Muscle of arm (tissue), 12 donors: ENCODE data around the gene RSRC1. TPM values are rescaled to one million over a fixed set of nuclear protein-coding genes. Genes with fewer than 3 reads are reported as not detected.
"Not testable (repeated sequence)": the region's sequence is repeated elsewhere in the genome, so short reads cannot be mapped to it uniquely, and the experiment has no call there.

Source experiments
- DNase-seq: peaks from one replicate; pipeline ENCODE4 v3.0.0-alpha.2; 2013
- polyA plus RNA-seq, 12 donors: library from polyadenylated mRNA; unstranded; fragments of 120-200 nt; gene quantifications; one replicate each; pipeline ENCODE4 v1.2.1, GENCODE V29; 2013; ENCODE audit not compliant: insufficient read length in 12 of 12

The RSRC1 gene
- polyA plus RNA-seq, 12 donors: 20.7 to 44.9 (median 23.7) TPM; not detected in 1

DNA sequence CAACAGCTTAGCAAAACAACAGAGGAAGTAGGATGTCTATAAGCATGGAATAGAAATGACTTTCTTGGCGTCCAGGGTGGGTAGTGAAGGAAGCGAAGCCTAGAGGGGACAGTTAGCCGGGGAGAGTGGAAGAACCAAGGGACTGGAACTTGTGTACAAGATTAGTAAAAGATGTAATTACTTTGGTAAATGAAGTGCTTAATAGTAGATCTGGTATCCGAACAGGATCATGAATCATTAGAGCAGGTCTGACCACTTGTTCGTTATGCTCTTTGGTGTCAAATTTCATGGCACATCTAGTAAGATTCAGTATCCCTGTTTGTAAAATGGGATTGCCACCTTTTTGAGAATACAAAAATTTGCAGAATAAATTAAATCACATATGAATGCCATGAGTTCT, 348.6 kb downstream of the RSRC1 start:
- no peak for DNase-seq

DNA sequence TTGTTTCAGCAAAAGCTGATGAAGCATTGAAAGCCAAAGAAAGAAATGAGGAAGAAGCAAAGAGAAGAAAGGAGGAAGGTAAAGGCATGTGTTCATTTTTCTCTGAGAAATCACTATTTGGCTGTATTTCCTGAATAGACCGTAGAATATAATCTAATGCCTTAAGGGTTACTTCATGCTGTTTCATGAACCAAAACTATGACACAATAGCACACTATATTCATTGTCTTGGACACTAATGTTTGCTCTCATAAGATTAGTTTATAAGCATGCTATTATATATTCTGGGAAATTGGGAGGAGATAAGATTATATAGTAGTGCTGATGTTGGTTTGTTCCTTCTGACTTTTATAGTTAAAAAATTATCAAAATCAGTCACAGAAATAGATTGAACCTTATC, 351.0 kb downstream of the RSRC1 start:
- DNase-seq: no peak

DNA sequence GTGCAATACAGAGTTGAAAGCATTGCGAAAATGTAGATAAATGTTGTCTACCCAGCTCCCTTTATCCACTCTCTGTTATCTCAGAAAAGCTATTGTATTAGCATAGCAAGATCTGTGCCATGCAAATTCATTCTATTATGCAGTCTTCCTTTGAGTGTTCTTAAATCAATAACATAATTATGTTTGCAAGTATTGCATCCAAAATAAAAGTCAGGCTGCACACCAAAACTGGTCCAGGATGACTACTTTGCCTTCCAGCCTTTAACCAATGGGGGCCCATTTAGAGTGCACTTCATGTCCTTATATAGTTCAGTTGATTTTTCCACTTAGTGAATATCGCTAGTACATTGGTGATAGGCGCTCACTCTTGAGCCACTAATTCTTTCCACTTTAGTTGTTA, 353.7 kb downstream of the RSRC1 start:
- DNase-seq: no peak

DNA sequence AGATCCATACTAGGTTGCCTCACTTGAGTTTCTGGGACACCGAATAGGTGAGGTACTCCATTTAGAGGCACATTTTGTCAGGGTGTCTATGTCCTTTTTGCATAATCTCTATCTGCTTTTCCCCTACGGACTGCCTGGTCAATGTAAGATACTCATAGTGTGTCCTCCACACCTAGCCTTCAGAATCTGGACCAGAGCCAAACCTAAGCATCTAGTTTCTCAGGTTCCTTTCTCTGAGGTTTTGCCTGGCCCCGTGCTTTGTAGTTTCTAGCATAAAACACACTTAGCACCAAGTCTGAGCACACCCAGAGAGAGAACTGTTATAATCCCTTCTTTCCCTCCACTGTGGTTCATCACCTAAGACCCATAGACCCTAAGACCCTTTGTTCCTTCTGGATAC, 355.2 kb downstream of the RSRC1 start:
- no peak for DNase-seq

DNA sequence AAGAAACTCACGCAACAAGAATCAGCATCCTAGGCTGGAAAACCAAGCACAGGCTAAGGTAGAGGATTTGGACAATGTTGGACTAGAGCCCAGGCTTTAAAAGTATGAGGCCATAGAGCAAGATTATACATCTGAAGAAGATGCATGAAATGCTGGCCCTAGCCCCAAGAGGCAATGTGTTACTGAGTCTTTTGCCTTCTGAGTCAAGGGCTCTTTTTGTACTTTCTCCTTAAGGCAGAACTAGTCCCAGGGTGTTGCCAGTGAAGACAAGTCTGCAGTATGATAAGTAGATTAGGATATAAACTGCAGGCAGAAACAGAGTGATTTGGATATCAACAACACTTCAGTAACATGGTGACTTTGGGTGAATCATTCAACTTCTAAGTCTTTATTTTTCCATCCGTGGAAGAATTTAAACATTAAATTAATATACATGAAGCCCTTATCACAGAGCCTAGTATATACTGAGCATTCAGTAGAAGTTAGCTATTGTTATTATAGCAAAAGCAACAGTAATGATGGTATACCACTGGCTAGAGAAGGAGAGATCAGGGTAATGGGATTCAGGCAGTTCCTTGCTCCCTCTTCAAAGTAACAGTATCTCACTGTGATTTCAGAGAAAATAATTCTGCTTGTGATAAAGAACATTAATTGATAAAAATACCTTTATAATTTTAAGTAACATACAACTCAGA, 361.2 kb downstream of the RSRC1 start:
- DNase-seq: no peak

DNA sequence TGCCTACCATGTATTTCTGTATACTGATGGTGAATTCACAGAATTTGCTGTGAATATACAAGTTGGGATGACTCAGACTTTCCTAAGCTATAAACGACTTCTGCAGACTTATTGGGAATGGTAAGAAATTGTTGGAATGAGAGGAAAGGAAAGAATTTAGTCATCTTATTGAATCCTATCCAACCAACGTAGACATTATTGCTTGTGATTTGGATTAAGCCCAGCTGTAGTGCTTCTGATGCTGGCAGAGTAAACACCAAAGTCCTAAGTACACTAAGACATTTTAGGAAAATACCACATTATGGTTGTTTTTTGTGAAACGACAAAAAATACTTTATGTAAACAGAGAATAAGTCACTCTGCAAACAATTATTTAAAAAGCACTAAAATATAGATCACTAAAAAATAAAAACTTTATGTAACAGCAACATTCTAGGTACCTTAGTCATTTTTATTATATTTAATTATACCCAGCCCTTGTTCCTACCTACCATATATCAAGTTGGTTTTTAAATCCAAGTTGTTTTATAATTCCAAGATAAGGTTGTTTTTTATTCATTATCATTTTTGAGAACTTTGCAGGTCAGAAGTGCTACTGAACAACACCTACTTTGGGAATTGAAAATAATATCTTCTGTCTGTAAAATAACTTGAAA, 361.9 kb downstream of the RSRC1 start:
- peak; percentile 83 for DNase-seq

DNA sequence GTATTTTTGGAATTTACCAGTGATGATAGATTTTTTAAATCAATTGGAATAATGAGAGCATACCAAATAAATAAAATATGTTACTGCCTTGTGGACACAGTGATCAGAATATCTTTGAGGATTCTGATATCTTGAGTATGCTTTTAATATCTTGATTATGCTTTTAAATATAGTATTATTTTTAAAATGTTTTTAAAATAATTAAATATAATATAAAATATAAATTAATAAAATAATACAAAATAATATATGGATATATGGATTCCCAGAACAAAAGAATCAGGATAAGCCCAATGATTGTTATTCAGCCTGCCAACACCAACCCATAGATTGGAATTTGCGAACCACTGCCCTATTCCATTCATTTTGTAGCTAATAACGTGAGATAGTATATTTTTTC, 369.2 kb downstream of the RSRC1 start:
- no peak for DNase-seq

DNA sequence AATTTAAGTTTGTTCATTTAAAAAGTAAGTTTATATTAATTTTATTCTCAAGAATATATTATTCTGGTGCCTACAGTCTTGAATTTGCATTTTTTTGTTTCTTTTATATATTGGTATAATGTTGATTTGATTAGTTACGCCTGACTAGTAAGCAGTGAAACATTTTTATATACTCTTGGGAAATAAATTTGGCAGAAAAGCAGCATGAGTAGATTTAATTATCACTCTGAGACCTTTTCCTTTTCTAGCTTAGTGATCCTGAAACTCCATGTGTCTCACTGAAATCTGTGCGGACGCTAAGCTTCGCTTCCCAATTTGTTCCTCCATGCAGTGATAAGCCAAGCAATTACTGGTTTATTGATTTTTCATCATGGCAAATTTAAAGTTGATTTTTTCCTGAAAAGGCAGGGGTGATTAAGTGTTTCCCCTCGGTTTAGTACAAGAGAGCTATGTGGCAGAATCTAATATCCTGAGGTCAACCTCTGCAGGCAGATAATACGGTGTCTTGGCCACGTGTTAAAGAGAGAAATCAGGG, 373.9 kb downstream of the RSRC1 start:
- DNase-seq: no peak

DNA sequence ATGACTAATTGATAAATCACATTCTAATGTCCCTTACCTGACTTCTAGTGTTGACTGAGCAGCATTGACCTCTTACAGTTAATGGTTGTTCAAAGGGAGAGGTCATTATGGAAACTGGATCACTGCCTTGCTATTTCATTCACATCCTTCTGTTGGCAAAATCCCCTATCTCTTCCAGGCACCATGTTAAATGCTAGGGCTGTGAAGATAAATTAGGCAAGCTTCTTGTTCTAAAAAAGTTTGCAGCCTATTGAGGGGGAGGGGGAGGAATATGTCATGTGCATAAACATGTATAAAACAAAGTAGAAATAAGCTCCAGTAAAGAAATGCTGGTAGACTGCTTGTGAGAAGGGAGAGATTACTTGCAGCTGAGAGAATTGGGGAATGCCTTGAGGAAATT, 376.3 kb downstream of the RSRC1 start:
- no peak for DNase-seq

DNA sequence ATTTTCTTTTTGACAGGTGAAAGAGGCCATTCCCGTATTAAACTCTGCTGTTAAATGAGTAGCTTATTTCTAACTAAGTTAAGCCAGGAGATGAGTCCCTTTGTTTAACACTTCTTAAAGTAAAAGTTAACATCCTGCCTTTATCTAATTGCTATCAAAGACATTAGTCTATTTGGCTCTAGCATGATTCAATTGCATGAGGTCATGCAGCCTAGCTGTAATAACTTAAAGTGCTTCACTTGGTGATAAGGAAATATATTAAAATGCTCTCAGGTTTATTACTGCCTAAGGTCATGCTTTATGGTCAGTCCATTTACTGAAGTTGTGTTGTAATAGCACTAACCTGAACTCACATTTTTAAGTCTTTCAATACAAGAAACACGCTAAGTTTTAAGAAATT, 378.8 kb downstream of the RSRC1 start:
- DNase-seq: no peak

DNA sequence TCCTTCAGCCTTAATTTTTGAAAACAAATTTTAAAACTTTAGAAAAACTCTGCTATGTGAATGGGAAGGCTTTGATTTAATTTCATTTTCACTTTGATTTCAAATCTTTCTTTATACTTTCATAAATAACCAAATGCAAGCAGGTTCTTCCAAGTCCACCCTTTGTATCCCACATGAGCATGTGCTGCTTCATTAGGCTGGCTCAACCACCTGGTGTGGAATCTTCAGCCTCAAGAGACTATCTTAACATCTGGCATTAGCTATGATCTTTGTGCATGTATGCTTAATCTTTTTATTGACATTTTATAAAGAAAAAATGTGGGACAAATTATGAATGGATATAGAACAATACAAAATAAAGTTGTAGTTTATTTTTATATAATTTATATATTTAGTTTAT, 379.3 kb downstream of the RSRC1 start:
- no peak for DNase-seq

DNA sequence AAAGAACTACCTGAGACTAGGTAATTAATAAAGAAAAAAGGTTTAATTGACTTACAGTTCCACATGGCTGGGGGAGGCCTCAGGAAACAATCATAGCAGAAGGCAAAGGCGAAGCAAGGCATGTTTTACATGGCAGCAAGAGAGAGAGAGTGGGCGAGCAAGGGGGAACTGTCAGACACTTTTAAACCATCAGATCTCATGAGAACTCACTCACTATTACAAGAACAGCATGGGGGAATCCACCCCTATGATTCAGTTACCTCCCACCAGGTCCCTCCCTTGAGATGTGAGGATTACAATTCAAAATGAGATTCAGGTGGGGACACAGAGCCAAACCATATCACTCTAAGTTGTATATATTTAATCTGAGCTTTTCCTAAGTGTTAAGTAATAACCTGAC, 382.1 kb downstream of the RSRC1 start:
- no peak for DNase-seq

DNA sequence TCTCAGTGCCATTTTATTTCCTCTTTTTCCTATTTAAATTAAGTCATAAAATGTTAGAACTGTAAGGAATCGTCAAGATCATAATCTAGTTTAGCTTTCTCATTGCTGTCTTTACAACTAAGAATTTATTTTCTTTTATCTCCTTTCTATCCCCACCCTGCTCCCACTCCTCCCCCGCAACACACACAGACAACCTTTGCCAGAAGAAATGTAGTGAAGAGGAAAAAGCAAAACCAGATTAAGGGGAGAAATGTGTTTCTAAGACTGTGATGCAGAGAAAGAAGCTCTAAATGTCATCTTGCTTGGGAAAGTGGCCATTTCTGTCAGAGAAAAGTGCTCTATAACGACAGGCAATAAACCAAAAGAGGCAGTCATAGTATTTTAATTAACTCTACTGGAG, 382.8 kb downstream of the RSRC1 start:
- no peak for DNase-seq

DNA sequence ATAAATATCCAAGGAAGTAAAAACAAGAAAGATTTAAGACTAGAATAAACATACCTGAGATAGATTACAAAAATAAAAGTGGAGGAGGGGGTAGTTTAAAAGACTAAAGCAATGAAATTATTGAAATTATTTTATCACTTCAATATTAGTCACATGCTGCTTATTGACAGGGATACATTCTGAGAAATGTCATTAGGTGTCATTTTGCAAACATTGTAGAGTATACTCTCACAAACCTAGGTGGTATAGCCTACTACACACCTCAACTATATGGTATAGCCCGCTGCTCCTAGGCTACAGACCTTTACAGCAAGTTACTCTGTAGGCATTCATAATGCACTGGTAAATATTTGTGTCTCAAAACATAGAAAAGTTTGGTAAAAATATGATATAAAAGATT, 384.0 kb downstream of the RSRC1 start:
- DNase-seq: no peak

DNA sequence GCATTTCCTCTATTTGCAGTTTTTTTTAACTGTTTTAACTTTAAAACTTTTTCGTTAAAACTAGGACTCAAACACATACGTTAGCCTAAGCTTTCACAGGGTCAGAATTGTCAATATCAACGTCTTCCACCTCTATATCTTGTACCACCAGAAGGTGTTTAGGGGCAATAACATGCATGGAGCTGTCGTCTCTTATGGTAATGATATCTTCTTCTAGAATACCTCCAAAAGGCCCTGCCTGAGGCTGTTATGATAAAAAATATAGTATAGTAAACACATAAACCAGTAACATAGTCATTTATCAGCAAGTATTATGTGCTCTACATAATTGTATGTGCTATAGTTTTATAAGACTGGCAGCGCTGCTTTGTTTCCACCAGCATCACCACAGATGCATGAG, 384.8 kb downstream of the RSRC1 start:
- no peak for DNase-seq

DNA sequence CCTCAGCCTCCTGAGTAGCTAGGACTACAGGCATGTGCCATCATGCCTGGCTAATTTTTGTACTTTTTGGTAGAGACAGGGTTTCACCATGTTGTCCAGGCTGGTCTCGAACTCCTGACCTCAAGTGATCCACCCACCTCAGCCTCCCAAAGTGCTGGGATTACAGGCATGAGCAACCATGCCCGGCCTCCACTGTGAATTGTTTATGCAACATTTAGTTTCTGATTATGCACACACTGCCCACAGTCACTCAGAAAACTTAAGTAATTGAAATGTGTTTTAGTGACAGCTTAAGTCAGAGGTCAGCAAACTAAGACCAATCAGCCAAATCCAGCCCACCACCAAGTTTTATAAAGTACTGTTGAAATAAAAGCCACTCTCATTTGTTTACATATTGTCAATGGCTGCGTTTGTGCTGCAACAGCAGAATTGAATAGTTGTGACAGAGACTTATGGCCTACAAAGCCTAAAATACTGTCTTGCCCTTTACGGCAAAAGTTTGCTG, 385.6 kb downstream of the RSRC1 start:
- DNase-seq: not testable (repeated sequence)

DNA sequence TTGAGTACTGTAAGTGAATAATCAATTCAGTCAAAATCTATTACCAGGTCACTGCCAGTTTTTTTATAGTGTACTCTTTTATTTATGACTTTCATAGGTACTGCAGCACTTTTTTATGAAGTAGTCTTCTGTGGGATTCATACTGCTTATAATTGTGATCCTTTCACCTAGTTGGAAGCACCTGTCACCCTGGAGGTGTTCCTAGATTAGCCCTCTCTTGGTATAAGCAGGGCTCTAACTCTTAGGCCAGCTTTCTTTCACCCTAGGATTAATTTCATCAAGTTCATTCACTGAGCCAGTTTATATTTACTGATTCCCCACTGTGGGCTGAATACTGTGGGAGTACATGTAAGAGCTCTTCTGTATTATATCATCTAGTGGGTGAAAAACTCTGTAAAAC, 395.2 kb downstream of the RSRC1 start:
- DNase-seq: no peak

DNA sequence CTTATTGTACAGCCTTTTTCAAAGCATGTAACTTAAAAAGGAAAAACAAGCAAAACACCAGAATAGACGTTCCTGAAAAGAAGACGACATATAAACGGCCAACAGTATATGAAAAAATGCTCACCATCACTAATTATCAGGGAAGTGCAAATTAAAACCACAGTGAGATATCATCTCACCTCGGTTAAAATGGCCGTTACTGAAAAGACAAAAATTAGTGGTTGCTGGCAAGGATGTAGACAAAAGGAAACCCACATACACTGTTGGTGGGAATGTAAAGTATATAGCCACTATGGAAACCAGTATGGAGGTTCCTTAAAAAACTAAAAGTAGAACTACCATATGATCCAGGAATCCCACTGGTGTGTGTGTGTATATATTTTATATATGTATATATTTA, 396.6 kb downstream of the RSRC1 start:
- DNase-seq: no peak

DNA sequence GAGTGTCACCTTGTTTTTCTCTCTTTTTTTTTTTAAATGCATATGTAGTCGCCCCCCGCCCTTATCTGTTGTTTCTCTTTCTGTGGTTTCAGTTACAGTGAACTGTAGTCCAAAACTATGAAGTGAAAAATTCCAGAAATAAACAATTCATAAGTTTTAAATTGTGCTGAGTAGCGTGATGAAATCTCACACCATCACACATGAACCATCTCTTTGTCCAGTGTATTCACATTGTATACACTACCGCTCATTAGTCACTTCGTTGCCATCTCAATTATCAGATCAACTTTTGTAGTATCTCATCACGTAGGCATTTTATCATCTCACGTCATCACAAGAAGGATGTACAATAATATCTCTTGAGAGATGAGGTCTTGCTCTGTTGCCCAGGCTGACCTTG, 398.6 kb downstream of the RSRC1 start:
- DNase-seq: no peak

DNA sequence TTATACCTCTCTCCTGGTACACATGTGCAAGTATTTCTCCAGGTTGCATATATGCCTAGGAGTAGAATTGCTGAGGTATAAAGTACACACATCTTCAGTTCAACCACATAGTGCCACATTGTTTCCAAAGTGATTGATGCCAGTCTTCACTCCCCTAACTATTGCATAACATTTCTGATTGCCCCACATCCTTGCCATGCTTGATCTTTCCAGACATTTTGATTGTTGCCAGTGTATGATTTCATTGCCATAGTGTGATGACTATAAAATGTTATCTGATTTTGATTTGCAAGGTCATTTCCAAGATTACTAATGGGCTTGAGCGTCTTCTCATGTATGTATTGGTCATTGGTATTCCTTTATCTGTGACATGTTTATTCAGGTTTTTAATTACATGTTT, 400.0 kb downstream of the RSRC1 start:
- no peak for DNase-seq

DNA sequence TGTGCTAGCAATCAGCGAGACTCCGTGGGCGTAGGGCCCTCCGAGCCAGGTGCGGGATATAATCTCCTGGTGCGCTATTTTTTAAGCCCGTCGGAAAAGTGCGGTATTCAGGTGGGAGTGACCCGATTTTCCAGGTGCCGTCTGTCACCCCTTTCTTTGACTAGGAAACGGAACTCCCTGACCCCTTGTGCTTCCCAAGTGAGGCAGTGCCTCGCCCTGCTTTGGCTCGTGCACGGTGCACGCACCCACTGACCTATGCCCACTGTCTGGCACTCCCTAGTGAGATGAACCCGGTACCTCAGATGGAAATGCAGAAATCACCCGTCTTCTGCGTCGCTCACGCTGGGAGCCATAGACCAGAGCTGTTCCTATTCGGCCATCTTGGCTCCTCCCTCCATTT, 406.8 kb downstream of the RSRC1 start:
- DNase-seq: not testable (repeated sequence)

DNA sequence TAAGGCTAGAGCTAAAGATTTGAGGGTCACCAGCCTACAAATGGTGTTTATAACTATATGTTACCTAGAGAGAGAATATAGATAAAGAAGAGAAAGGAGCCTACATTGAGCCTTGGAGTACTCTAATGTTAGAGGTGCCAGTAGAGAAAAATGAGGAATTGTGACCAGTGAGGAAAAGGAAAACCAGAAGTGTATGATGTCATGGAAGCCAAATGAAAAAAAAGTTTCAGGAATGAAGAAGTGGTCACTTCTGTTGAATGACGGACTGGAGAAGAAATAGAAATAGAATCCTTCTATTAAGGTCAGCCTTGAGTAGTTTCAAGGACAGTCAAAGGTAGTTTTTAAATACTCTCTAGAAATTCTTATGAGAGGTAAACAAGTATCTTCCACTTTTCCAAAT, 409.9 kb downstream of the RSRC1 start:
- DNase-seq: no peak

DNA sequence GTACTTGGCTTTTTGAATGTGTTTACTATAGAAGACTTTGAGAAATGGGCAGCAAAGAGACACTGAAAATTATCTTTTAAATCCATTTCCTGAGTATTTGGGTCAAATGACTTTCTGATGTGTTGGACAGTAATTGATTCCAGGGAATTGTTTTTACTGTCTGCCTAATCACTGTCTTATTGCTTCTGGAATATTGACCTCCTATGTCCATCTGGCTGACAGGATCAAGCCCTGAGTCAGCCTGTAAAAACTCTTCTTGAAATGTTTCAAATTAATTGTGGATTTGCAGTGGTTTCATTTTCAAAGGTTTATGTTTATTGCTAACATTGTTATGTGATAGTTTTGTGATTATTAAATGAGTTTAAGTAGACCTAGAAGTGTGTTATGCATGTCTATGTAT, 410.5 kb downstream of the RSRC1 start:
- DNase-seq: no peak
